Measurements from ENCODE around the gene CABLES1. TPM values are rescaled to one million over a fixed set of nuclear protein-coding genes. Genes with fewer than 3 reads are reported as not detected.

CABLES1 gene
- total and polyA plus RNA-seq, 2 of the 8 experiments (the other 6 are each of a cell fraction or from before 2014, with no cell fraction given): 9.2 to 26.4 TPM

DNA sequence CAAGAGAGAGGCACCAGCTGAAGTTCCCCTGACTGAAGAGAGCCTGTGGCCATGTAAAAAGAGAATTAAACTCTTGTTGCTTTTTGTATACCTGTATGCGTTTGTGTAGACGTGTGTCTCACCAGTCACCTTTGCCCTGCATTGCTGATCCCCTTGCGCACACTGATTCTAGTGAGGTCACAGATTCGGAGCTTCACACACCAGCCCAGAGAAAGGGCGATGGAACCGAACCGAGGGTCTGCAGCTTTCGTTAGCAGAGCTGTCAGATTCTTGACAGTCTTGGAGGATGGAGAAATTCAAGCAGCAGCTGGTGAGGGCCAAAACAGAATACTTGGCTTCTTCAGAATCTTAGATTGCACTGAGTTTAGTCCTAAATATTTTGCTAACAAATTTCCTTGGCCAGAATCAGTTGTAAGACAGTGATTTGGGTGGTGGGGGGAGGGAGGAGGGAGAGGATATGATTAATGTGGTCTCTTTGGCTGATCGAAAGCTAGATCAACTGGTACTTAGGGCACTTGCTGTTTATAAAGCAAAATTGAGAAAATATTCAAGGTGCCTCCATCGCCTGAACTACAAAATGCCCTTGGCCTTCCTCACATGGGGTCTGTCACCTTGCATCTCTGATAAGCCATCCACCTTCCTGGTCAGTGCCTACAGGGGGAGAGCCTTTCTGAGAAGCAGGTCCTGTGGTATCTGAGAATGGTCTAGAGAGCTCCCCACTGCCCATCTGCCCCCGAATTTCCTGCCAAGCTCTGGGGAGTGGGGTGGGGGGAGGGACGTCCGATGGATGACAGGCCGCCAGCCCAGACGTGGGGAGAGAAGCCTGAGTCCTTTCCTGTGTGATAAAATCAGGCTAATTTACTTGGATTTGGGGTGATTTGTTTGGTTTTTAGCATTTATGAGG, 123.5 kb downstream of the CABLES1 start:
- Histone ChIP-seq H2AFZ (ENCODE audit: low read length) (no peak overlapping the region), H4K91ac (replicated peaks; ENCODE audit: insufficient read length, low read length) (no peak overlapping the region), H3K9me3 (ENCODE audit: insufficient read depth in 2 of 2, low read depth in 1 of 2, low read length in 1 of 2) (no peaks in the 10 kb centered on the region), H3K27me3 (replicated peaks in 1 of 4; ENCODE audit: control insufficient read depth in 3 of 4, extremely low read depth in 1 of 4, insufficient read depth in 3 of 4, low read length in 3 of 4) (no peaks in the 10 kb centered on the region), H3K56ac (replicated peaks; ENCODE audit: insufficient read length, low read depth, low read length) (no peak overlapping the region), H3K18ac (ENCODE audit: extremely low read depth, low read length) (peak overlapping the region; percentile 52), H2BK120ac (replicated peaks; ENCODE audit: low read depth, low read length) (no peak overlapping the region), H3K4me2 (ENCODE audit: insufficient read depth in 1 of 2, low read depth in 2 of 2, low read length in 2 of 2) (peak overlapping the region in 1 of 2 experiments; percentile 36; a peak in 2 of 4 replicates), H3K27ac (ENCODE audit: low read depth, low read length) (peak overlapping the region; percentile 41; the same call in 1 of the 2 replicates), H2BK20ac (ENCODE audit: low read length) (0 out of 2 replicates have a peak overlapping the region, but pooled peaks have one; percentile 51), H3K23ac (ENCODE audit: insufficient read length) (no peak overlapping the region), H3K9ac (replicated peaks in 1 of 4; ENCODE audit: extremely low read depth in 1 of 4, low read depth in 3 of 4, low read length in 3 of 4) (no peak overlapping the region), H3K23me2 (ENCODE audit: low read depth, low read length) (no peaks in the 10 kb centered on the region), H2BK5ac (ENCODE audit: low read depth, low read length) (peak overlapping the region; percentile 60; the same call in 1 of the 2 replicates), H2BK12ac (ENCODE audit: low read depth, low read length) (peak overlapping the region; percentile 60; the same call in 1 of the 2 replicates), H4K5ac (ENCODE audit: insufficient read length, low read depth, low read length) (no peak overlapping the region), H3K79me1 (ENCODE audit: low read depth, low read length) (no peaks in the 10 kb centered on the region), H4K20me1 (replicated peaks in 1 of 2; ENCODE audit: control insufficient read depth in 1 of 2, insufficient read depth in 2 of 2, low read length in 2 of 2) (no peaks in the 10 kb centered on the region), H3K4me1 (replicated peaks in 1 of 4; ENCODE audit: control insufficient read depth in 3 of 4, insufficient read depth in 4 of 4, low read length in 3 of 4) (peaks cover 16 to 23% (median 19%) of the 10 kb centered on the region in 4 experiments), H3K4me3 (ENCODE audit: extremely low read depth in 1 of 4, insufficient read depth in 2 of 4, low read depth in 3 of 4, low read length in 4 of 4) (no peak overlapping the region), H3K14ac (ENCODE audit: insufficient read length) (no peak overlapping the region), H4K8ac (ENCODE audit: extremely low read depth, insufficient read depth, low read length) (no peak overlapping the region), H3K79me2 (ENCODE audit: control insufficient read depth in 1 of 2, insufficient read depth in 2 of 2, low read length in 2 of 2) (no peaks in the 10 kb centered on the region), H2BK15ac (ENCODE audit: low read length) (peak overlapping the region; percentile 73; the same call in 1 of the 2 replicates), H2AK5ac (ENCODE audit: low read depth, low read length) (peak overlapping the region; percentile 89; the same call in 1 of the 2 replicates), H3K4ac (replicated peaks; ENCODE audit: insufficient read length, low read depth, low read length) (no peak overlapping the region), H3K36me3 (ENCODE audit: control insufficient read depth in 2 of 4, insufficient read depth in 4 of 4, low read length in 3 of 4) (peaks cover 0 to 40% (median 23%) of the 10 kb centered on the region in 4 experiments; a peak in 7 of 8 replicates)
- CTCF ChIA-PET (ENCODE audit: partially characterized antibody): interaction anchor here (0.7 to 3.6 kb wide), 11 partner anchors 9 to 153 kb away, joined by 3 to 18 read pairs (median 4); no protein-coding TSS in a partner anchor
- DNase-seq (ENCODE audit: low read depth in 1 of 2, low spot score in 2 of 2) (no peak), FAIRE-seq (no peak)
- 88% methylated on average over 13 of the region's 15 CpGs; no CpG with 5 or more reads in 1 of the 2 experiments for WGBS, 2 experiments (ENCODE audit: extremely low coverage in 1 of 2, insufficient coverage in 1 of 2, insufficient read length in 1 of 2, insufficient replicate concordance in 2 of 2, low coverage in 1 of 2, low lambda C conversion rate in 2 of 2, missing lambda C conversion rate in 1 of 2)
- POLR2A ChIA-PET (ENCODE audit: partially characterized antibody): interaction anchor here (0.8 to 4.0 kb wide), 7 partner anchors 14 to 62 kb away, joined by 3 to 10 read pairs (median 7); no protein-coding TSS in a partner anchor
- no peak for TF ChIP-seq POLR2A (IDR thresholded peaks at IDR 0.05; ENCODE audit: control extremely low read depth in 1 of 2, low read depth in 2 of 2, low read length in 2 of 2)
- no peak for TF ChIP-seq JUN (IDR thresholded peaks at IDR 0.05; ENCODE audit: low read depth, low read length)
- no peak for TF ChIP-seq EZH2 (IDR thresholded peaks at IDR 0.05; ENCODE audit: low read depth, low read length, severe bottlenecking)
- no peak for TF ChIP-seq SAP30 (IDR thresholded peaks at IDR 0.05; ENCODE audit: insufficient read depth, insufficient replicate concordance, low read length)
- TF ChIP-seq, protein P1, sequence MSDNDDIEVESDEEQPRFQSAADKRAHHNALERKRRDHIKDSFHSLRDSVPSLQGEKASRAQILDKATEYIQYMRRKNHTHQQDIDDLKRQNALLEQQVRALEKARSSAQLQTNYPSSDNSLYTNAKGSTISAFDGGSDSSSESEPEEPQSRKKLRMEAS (IDR thresholded peaks at IDR 0.05): no peak
- TF ChIP-seq ASH2L (IDR thresholded peaks at IDR 0.05; ENCODE audit: low read length): no peak
- no peak for TF ChIP-seq TAF7 (optimal IDR thresholded peaks at IDR 0.05; ENCODE audit: borderline replicate concordance, low read depth, low read length)
- TF ChIP-seq NANOG (IDR thresholded peaks at IDR 0.05; ENCODE audit: insufficient read depth, low read depth, low read length, poor library complexity, severe bottlenecking): no peak
- no peak for TF ChIP-seq KDM5A (IDR thresholded peaks at IDR 0.05; ENCODE audit: low read length)
- no peak for TF ChIP-seq TCF12 (IDR thresholded peaks at IDR 0.05; ENCODE audit: low read depth, low read length)
